ENCODE measurements around the gene PRKD1.

Gene PRKD1

DNA sequence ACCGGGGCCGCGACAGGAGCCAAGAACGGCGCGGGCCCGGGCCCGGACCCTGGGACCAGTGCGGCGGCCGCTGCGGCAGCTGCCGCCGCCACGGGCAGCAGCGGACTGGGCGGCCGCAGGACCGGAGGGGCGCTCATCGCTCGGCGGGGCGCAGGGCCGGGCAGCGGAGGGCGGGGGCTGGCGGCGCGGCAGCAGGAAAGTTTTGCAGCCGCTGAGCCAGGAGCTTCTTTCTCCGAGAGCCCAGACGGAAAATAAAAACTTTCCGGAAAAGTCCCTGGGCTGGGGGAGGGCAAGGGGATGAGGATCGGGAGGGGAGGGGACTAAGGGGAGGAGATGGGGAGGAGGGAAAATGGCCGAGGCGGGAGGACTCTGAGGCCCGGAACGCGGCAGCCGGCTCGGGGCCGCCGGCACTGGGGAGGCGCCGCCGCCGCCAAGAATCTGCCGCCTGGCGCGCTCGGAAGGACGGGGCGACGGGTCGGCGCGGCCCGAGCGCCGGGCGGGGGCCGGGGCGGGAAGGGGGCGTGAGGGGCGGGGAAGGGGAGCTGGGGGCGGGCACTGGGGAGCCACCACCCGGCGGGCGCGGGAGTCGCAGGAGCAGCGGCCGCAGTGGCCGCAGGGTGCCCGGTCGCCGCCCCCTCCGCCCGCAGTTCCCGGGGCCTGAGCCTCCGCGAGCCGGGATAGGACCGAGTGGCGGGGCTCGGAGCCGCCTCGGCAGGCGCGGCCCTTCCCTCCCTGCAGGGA, at the start of gene PRKD1:
Gene PRKD1, minus strand, starts transcription at position 472 of the 741 bp plus-strand sequence.
- no peak for DNase-seq (ENCODE audit: low spot score)

DNA sequence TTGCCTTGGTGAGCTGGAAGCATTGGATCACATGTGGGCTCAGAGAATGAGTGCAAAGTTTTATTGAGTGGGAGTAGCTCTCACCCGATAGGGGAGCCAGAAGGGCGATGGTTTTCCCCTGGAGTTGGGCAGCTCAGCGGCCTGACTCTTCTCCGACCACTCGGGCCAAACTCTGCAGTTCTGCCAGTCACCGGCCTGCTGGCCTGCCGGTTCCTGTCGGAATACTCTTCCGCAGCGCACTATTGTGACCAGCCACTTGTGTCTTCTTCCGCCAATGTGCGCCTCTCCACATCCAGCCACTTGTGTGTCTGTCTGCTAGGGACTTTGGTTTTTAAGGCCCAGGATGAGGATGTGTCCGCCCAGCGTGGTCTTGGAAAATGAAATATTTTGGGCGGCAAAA, 43.5 kb upstream of the PRKD1 start:
- no peak for DNase-seq (ENCODE audit: low spot score)

DNA sequence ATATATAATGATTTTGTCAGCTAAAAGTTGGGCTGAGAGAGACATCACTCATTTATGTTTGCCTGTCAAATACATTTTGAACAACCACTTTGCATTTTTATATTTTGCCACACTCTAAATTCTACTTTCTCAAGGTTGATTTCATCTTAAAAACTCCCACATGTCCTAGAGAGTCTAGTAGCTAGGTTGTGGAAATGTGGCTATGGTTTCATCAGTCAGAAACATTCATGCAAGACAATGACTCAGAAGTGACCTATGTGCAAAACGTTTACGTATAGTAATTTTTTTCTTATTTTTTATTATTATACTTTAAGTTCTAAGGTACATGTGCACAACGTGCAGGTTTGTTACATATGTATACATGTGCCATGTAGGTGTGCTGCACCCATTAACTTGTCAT, 27.4 kb upstream of the PRKD1 start:
- no peak for DNase-seq (ENCODE audit: low spot score)

DNA sequence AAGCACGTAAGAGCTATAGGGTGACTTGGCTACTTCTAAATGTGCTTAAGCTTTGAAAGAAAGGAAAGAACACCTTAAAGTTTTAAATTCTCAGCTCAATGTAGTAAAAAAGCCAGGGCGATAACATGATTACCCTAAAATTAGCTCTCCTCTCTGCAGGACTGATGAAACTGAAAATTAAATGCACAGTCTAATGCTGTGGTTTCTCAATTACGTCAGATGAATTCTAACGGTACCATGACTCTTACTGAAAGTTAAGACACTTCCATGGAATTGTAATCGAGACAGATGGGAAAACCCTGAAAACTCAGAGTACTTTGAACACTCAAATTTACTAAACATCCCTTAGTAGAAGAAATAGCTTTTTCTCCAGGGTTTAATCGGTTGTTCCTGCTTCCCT, 25.9 kb upstream of the PRKD1 start:
- DNase-seq (ENCODE audit: low spot score) = no peak

DNA sequence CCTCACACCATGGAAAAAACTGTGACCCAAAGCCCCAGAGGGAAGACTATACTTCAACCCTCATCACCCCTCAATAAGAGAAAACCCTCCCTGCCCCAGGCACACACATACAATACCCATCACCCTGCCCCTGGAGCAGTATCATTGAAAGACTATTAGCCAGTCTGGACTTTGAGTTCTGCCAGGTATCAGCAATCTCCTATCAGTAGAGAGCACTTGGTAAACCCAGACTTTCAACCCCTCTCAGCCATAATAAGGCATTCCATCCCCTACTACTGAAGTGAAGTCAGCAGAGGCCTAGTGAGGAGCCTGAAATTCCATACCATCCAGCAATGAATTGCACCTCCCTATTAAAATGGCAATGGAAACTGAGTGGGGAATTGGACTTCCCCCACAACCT, 16.4 kb upstream of the PRKD1 start:
- no peak for DNase-seq (ENCODE audit: low spot score)

DNA sequence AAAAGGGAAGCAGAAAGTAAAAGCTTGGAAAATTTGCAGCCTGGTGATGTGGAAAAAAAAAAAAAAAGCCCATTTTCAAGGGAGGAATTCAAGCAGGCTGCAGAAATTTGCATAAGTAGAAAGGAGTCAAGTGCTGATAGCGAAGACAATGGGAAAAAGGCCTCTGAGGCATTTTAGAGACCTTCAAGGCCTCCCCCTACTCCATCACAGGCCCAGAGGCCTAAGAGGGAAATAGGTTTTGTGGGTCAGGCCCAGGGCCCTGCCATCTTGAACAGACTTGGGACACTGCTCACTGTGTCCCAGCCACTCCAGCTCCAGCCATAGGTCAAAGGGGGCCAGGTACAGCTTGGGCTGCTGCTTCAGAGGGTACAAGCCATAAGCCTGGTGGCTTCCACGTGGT, 13.8 kb upstream of the PRKD1 start:
- DNase-seq (ENCODE audit: low spot score) = no peak

DNA sequence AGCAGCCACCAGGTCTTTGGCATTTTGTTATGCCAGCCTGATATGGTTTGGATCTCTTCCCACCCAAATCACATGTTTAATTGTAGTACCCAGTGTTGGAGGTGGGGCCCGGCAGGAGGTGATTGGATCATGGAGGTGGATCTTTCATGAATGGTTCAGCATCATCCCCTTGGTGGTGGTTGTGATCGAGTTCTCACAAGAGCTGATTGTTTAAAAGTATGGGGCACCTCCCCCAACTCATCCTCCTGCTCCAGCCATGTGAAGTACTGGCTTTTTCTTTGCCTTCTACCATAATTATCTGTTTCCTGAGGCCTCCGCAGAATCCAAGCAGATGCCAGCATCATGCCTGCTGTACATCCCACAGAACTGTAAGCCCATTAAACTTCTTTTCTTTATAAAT, 12.8 kb upstream of the PRKD1 start:
- no peak for DNase-seq (ENCODE audit: low spot score)

DNA sequence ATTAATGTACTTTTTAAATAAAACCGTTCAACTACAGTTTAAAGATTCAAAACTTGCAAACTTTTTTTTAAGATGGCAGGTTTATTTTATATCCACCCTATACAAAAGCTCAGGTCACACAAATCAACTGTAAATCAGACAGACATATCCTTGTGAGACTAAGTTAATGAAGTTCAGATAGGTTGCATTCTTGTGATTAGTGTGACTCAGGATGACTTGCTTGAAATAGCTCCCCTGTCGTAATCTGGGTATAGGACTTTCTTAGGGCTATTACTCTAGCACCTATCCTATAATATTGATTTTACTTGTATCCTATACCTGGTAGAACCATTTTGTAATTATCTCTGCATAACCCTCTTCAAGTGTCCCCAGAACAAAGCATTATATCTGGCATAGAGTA, 9.5 kb upstream of the PRKD1 start:
- DNase-seq (ENCODE audit: low spot score) = no peak

DNA sequence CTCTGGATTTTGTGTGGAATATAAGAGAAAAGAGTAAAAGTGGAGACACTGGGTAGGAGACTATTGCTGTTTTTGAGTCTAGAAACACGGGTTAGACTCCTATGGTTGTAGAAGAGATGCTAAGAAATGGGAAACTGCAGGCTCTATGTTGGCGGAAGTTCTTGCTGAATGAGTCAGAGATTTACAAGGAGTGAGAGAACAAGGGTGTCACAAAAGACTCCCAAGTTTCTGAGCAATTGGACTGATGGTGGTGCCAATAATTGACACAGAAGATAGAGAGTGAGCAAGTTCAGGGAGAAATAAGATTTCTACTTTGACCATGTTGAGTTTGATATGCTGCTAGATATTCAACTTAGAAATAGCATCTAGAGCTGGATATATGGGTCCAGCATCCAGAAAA, 2.6 kb upstream of the PRKD1 start:
- DNase-seq (ENCODE audit: low spot score) = no peak

DNA sequence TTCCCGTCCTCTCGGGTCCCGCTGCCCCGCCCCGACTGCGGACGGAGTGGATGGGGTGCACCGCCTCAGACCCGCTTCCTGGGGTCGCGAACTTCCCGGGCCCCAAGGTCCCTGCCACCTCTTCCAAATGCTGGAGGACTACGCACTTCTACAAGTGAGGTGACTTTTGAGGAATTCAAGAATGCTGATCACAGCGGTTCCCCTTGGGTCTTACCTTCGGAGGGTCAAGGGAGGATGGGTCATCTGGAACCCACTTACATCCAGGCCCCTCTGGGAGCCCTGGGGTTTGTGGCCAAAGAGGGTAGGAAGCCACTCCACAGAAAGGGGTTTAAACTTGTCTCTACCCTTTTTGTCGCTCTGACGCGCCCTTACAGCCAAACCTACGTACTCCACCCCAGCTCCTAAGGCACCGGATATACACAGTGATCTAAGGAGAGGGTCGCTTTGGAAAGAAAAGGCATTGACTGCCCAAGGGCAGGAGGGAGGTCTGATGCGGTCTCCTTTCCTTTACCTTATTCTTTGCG, 532 bp upstream of the PRKD1 start:
- DNase-seq (ENCODE audit: low spot score) = no peak

DNA sequence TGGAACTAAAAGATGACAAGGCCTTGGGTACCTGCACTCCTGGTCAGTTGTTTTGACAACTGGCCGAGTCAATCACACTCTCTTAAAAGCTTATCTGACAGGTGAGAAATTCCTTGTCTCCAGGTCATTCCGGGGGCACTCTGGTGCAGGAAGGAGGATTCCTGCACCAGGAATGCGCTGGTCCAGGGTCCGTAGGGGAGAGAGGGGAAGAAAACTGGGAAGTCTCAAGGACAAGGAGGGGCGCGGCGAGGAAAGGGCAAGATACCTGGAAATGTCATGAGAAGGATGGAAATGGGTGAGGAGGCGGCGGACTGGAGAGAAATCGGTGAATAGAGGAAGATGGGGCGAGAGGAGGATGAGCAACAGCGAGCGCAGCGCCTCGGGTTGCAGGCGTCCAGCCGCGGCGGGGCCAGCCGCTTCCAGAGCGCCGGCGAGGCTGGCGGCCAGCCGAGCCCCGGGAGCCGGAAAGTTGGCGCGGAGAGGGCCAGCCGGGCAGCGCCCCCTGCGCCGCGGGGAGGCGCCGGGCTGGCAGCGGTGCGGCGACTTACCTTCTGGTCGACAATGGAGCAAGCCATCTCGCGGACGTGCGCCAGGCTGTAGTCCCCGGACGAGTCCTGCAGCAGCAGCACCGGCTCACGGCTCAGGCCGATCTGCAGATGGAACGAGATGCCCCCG, 809 bp downstream of the PRKD1 start:
- DNase-seq (ENCODE audit: low spot score) = no peak

DNA sequence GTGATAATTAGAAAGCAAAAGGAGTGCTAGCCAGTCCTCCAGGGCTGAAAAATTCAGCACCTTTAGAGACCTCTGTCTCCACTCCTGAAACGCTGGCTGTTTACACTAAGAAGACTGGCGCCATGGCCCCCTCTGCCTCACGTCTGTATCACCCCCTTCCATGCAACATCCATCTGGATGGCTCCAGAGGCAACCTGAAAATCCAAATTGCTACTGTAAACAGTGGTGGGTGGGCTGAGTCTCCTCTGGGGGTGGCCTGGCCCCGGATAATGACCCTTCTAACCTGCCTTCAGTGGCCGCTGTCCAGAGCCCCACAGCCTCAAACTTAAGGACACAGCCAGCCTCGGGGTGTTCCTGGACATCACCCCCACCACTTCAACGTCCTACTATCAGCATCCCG, 1.4 kb downstream of the PRKD1 start:
- DNase-seq (ENCODE audit: low spot score) = no peak

DNA sequence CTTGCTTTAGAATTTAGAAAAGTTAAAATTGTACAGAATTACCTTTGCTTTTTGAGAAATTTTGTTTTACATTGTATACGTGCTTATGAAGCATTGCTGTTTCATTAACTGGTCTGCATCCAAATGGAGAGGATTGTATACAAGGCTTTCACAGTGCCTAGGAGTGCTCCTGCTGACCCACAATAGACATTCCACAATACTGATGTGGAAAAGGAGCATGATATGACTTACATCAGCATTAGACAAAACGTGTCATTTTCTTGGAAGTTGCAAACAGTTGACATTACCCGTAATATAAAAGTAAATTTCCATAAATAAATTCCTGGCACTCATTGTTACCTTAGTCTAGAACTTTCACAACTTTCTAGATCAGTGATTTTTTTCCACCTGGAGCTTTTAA, 1.9 kb downstream of the PRKD1 start:
- no peak for DNase-seq (ENCODE audit: low spot score)

DNA sequence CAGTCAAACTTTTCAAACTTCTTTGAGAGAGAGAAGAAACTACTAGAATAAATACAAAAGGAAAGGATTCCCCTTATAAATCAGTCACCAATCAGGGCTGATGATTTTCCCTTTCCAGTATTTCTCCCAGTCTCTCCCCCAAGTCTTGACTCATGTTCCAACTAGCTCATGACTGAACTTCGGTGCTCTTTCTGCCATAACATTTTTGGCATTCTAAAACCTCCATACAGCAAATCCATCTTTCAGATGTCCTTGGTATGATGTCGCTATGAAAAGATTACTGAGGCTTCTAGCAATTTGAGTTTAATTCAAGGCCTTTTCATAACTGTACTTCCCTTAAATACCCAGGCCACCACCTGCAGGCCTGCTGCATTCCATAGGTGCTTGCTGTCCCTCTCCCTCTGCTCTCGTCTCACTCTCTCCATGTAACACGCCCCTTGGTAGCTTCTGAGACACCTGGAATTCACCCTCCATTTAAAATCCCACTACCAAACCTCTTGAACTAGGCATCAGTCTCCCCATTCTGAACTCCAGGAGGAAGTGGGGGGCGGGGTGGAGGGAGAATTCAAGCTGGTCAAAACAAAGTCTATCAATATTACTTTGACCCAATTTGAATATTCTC, 2.4 kb downstream of the PRKD1 start:
- no peak for DNase-seq (ENCODE audit: low spot score)

DNA sequence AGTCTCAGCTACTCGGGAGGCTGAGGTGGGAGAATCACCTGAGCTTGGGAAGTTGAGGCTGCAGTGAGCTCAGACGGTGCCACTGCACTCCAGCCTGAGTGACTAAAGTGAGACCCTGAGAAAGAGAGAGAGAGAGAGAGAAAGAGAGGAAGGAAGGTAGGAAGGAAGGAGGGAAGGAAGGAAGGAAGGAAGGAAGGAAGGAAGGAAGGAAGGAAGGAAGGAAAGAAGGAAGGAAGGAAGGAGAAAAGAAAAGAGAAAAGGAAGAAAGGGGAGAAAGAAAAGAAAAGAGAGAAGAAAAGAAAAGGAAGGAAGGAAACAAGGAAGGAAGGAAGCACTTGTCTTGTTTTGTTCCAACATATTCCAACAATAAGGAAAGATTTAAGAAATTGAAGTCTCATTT, 7.8 kb downstream of the PRKD1 start:
- DNase-seq (ENCODE audit: low spot score) = no peak

DNA sequence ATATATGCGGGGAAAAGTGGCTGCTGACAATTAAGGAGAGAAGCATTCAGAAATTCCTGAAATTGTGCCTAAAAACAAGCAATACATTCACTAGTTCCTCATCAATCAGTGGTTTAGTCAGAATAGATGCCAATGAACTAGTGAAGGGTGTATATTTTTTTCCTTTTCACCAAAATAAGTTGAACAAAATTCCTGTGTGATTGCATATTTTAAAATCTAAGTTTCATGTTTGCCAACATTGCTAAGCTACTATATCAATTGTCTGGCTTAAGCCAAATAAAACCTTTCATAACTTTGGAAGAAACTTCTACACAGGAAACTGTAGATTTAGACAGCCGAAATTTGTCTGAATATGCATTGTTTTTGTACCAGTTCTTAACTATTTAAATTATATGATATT, 8.7 kb downstream of the PRKD1 start:
- DNase-seq (ENCODE audit: low spot score) = no peak

DNA sequence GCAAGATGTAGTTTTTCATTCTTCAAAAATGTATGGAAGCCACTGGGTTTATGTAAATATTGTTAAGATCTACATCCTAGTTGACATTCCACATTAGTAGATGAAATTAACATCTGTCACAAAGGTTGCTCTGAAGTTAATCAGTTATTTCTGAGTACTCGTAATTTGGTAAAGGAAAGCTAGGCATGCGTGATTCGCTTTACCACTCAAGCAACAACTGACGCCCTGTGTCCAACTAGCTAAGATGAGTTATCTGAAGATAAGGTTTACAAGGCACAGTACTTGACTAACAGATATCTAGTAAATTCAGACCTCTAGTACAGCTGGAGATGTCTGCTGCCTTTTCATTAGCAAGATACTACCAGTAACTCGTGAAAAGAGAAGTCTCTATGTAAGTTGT, 14.1 kb downstream of the PRKD1 start:
- DNase-seq (ENCODE audit: low spot score) = no peak

DNA sequence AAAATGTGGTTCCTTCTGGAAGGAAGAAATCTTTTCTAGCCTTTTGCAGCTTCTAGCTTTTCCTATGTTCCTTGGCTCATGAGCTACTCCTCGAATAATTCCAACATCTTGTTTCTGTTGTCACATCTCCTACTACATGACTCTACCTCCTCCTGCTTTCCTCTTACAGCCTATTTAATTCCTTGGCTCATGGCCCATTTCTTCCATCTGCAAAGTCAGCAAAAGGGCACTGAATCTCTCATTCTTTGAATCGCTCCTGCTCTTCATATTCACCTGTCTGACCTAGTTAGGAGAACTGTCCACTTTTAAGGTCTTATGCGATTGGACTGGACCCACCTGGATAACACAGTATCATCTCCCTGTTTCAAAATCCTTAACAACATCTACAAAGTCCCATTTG, 15.8 kb downstream of the PRKD1 start:
- no peak for DNase-seq (ENCODE audit: low spot score)

DNA sequence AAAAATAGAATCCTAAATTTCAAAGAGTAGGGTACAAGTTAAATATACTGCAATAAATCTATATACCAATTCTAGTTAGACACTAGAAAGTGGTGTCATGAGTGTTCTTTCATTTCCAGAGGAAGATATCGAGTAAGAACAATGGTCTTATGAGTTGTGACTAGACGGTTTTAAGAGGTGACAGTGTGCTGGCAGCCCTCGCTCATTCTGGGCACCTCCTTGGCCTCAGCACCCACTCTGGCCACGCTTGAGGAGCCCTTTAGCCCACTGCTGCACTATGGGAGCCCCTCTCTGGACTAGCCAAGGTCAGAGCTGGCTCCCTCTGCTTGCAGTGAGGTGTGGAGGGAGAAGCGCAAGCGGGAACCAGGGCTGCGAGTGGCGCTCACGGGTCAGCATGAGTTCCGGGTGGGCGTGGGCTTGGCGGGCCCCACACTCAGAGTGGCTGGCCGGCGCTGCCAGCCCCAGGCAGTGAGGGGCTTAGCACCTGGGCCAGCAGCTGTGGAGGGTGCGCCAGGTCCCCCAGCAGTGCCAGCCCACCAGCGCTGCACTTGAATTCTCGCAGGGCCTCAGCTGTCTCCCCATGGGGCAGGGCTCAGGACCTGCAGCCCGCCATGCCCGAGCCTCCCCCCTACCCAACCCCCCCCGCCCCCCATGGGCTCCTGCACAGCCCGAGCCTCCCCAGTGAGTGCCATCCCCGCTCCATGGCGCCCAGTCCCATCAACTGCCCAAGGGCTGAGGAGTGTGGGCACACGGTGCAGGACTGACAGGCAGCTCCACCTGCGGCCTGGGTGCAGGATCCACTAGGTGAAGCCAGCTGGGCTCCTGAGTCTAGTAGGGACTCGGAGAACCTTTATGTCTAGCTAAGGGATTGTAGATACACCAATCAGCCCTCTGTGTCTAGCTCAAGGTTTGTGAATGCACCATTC, 18.7 kb downstream of the PRKD1 start:
- no peak for DNase-seq (ENCODE audit: low spot score)

DNA sequence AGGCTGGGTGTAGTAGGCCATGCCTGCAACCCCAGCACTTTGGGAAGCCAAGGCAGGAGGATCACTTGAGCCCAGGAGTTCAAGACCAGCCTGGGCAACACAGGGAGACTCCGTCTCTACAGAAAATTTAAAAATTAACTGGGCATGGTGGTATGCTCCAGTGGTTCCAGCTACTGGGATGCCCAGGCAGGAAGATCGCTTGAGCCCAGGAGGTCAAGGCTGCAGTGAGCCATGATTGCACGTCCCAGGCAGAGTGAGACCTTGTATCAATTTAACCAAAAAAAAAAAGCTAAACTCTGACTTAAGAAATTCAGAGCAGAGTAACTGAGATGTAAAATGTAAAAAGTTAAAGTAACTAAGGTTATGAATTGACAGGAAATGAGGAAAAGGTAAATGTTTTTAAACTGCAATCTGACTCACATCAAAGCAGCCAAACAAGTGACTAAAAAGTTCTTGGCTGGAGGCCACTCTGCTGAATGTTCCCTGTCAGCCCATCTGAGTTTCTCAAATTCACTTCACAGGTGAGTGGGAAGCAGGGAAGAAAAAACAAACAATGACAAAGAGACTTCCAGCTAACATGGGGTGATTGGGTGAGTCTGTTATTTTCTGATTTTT, 21.3 kb downstream of the PRKD1 start:
- DNase-seq (ENCODE audit: low spot score) = no peak

DNA sequence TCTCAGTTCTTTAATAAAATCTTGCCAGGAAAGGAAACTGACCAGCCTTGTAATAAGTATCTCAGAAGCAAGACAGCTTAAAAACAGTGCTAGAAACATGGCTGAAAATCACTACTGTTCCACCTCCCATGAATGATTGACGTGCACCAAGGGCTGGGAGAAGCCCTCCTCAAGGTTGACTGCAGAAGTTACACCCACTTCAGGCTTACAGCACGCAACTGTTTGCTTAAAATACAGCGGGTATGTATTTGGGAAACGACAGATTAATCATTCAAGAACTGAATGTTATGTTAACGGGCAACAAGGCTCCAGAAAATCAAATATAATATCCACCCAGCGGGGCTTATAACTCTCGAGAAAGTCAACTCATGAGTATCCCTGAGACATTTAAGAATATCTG, 22.1 kb downstream of the PRKD1 start:
- DNase-seq (ENCODE audit: low spot score) = no peak
